Naive thymus-derived CD4-positive, alpha-beta T cell (primary cell): Measurements from ENCODE around the gene NUDT3. TPM values are rescaled to one million over a fixed set of nuclear protein-coding genes. Genes with fewer than 3 reads are reported as not detected.
A peak's percentile ranks its signal among the peaks of the same experiment; 100 is the strongest.
"Not testable (repeated sequence)": the region's sequence is repeated elsewhere in the genome, so short reads cannot be mapped to it uniquely, and the experiment has no call there.

Experiments
- ATAC-seq: fragments of 150-1000 bp; cut with Tn5 transposase; 2 replicates; pipeline ENCODE4 v1.10.0; 2021; ENCODE audit warnings: mild to moderate bottlenecking, moderate library complexity
- CTCF ChIA-PET: fragments of 350-600 bp; sonication (Branson Sonifier 250); formaldehyde crosslinking; loops from one replicate; lab custom pipeline; 2021; ENCODE audit warnings: antibody characterized with exemption; lab: Charles Lee
- POLR2A ChIA-PET: fragments of 350-600 bp; sonication (Branson Sonifier 250); formaldehyde crosslinking; loops from one replicate; lab custom pipeline; 2021; ENCODE audit warnings: antibody characterized with exemption, inconsistent platforms; lab: Charles Lee
- DNase-seq, 9 donors: peaks; one replicate each; pipeline versions ENCODE4 v3.0.0 to v3.0.0-alpha.2; 2020 to 2022; ENCODE audit warnings: mixed read lengths in 1 of 9
- H3K27ac ChIP-seq: one replicate; pipeline ENCODE4 v1.7.0; 2013; ENCODE audit warnings: mild to moderate bottlenecking, low read depth, low read length, moderate library complexity
- H3K27me3 ChIP-seq, 2 donors: one replicate each; pipeline ENCODE4 v1.7.0; 2013; ENCODE audit warnings: low read length in 2 of 2, mild to moderate bottlenecking in 2 of 2, moderate library complexity in 2 of 2; ENCODE audit not compliant: control insufficient read depth in 2 of 2, insufficient read depth in 2 of 2
- H3K36me3 ChIP-seq, 3 experiments: 1 replicate in 2 of 3; 2 replicates in 1 of 3; pipeline ENCODE4 v1.7.0; 2013; ENCODE audit warnings: low read length in 3 of 3, mild to moderate bottlenecking in 3 of 3, moderate library complexity in 1 of 3; ENCODE audit not compliant: insufficient read depth in 3 of 3, control insufficient read depth in 2 of 3
- H3K4me1 ChIP-seq, 2 donors: one replicate each; pipeline ENCODE4 v1.7.0; 2013; ENCODE audit warnings: low read length in 2 of 2, mild to moderate bottlenecking in 2 of 2, moderate library complexity in 1 of 2; ENCODE audit not compliant: control insufficient read depth in 2 of 2, insufficient read depth in 2 of 2
- H3K4me3 ChIP-seq: 2 replicates; pipeline ENCODE4 v1.7.0; 2013; ENCODE audit warnings: mild to moderate bottlenecking, low read length
- H3K9me3 ChIP-seq, 3 experiments: 1 replicate in 2 of 3; 2 replicates in 1 of 3; pipeline ENCODE4 v1.7.0; 2013; ENCODE audit warnings: low read length in 3 of 3; ENCODE audit not compliant: control insufficient read depth in 2 of 3
- H3K27ac Mint-ChIP-seq, 9 donors: one replicate each; pipeline ENCODE4 v1.8.0; 2020 to 2022; ENCODE audit warnings: mixed read lengths in 9 of 9, mild to moderate bottlenecking in 8 of 9, moderate library complexity in 5 of 9, inconsistent platforms in 2 of 9
- H3K27me3 Mint-ChIP-seq, 5 donors: one replicate each; pipeline ENCODE4 v1.8.0; 2021 to 2022; ENCODE audit warnings: mixed read lengths in 5 of 5, mild to moderate bottlenecking in 1 of 5
- H3K36me3 Mint-ChIP-seq, 5 donors: one replicate each; pipeline ENCODE4 v1.8.0; 2020 to 2022; ENCODE audit warnings: mixed read lengths in 5 of 5, mild to moderate bottlenecking in 3 of 5, inconsistent platforms in 1 of 5
- H3K4me1 Mint-ChIP-seq, 7 donors: one replicate each; pipeline ENCODE4 v1.8.0; 2020 to 2022; ENCODE audit warnings: mixed read lengths in 7 of 7, mild to moderate bottlenecking in 3 of 7, inconsistent platforms in 1 of 7
- H3K4me3 Mint-ChIP-seq, 10 donors: one replicate each; pipeline ENCODE4 v1.8.0; 2020 to 2022; ENCODE audit warnings: mild to moderate bottlenecking in 10 of 10, mixed read lengths in 10 of 10, moderate library complexity in 6 of 10, inconsistent platforms in 2 of 10
- H3K9me3 Mint-ChIP-seq, 11 donors: one replicate each; pipeline ENCODE4 v1.8.0; 2020 to 2022; ENCODE audit warnings: mixed read lengths in 11 of 11, mild to moderate bottlenecking in 4 of 11, inconsistent platforms in 1 of 11, moderate library complexity in 1 of 11
- intact Hi-C, 2 donors: fragments of 100-400 bp; cut with micrococcal nuclease; formaldehyde crosslinking; loops; one replicate each; pipeline ENCODE4 v1.15.1; 2023
- polyA plus RNA-seq, 2 donors: library from polyadenylated mRNA; unstranded; fragments of 300-500 nt; fragmentation: Illumina TruSeq; gene quantifications; one replicate each; pipeline ENCODE4 v1.2.3, GENCODE V29; 2021
- total RNA-seq, 6 experiments: library from RNA in 5 of 6; stranded (reverse) in 5 of 6; gene quantifications; 1 replicate in 5 of 6; 2 replicates in 1 of 6; pipeline ENCODE4 v1.2.3 and lab custom pipeline; 2021 to 2026

Gene NUDT3
- total and polyA plus RNA-seq, 7 experiments from 2014 or later: 10.4 to 29.7 (median 23.4) TPM

GRCh38 chr6:34360556-34360955 is 31.9 kb downstream of the NUDT3 start:
- peaks cover 29 to 58% (median 44%) of the 10 kb centered on the region in 7 donors for H3K4me1 Mint-ChIP-seq
- H3K36me3 Mint-ChIP-seq: peaks cover 0 to 4% (median 0%) of the 10 kb centered on the region in 5 donors

GRCh38 chr6:34359418-34360158 is 32.9 kb downstream of the NUDT3 start:
- H3K27me3 Mint-ChIP-seq: no peaks in the 10 kb centered on the region
- POLR2A ChIA-PET: no interaction called here
- H3K4me3 Mint-ChIP-seq: no peak overlapping the region
- no peaks in the 10 kb centered on the region for H3K9me3 ChIP-seq
- intact Hi-C loops: loop anchor here in 1 of 2 donors (10.0 kb wide), 1 partner anchor 45 kb away; no protein-coding TSS in a partner anchor
- peaks cover 29 to 53% (median 40%) of the 10 kb centered on the region in 7 donors for H3K4me1 Mint-ChIP-seq
- DNase-seq (no peak), ATAC-seq (no peak)
- H3K36me3 ChIP-seq: no peaks in the 10 kb centered on the region
- H3K4me3 ChIP-seq: no peak overlapping the region
- CTCF ChIA-PET: interaction anchor here (0.6 kb wide), 1 partner anchor 36 kb away, joined by 4 read pairs; no protein-coding TSS in a partner anchor
- no peaks in the 10 kb centered on the region for H3K9me3 Mint-ChIP-seq
- peak overlapping the region in 1 of 9 donors; percentile 17 for H3K27ac Mint-ChIP-seq
- H3K27me3 ChIP-seq: no peaks in the 10 kb centered on the region
- H3K36me3 Mint-ChIP-seq: peaks cover 0 to 4% (median 0%) of the 10 kb centered on the region in 5 donors
- H3K27ac ChIP-seq: no peak overlapping the region
- peaks cover 0 to 2% of the 10 kb centered on the region in 2 donors for H3K4me1 ChIP-seq

More at GRCh38 chr6:34360556-34360955, 31.9 kb downstream of the NUDT3 start:
- Mint-ChIP-seq H3K27ac (peak overlapping the region in 2 of 9 donors; percentile 11 to 13), H3K4me3 (no peak overlapping the region), H3K27me3 (no peaks in the 10 kb centered on the region), H3K9me3 (no peaks in the 10 kb centered on the region)
- DNase-seq (no peak), ATAC-seq (no peak)
- ChIA-PET POLR2A (no interaction called here), CTCF (interaction anchor here (0.7 kb wide), 1 partner anchor 22 kb away, joined by 3 read pairs; no protein-coding TSS in a partner anchor)
- Histone ChIP-seq H3K4me1 (peaks cover 0 to 2% of the 10 kb centered on the region in 2 donors), H3K27ac (no peak overlapping the region), H3K4me3 (no peak overlapping the region), H3K36me3 (no peaks in the 10 kb centered on the region), H3K9me3 (no peaks in the 10 kb centered on the region), H3K27me3 (no peaks in the 10 kb centered on the region)
- intact Hi-C loops: loop anchor here in 1 of 2 donors (10.0 kb wide), 1 partner anchor 46 kb away; no protein-coding TSS in a partner anchor

GRCh38 chr6:34358389-34358905 is 34.0 kb downstream of the NUDT3 start:
- no peak overlapping the region for H3K4me3 Mint-ChIP-seq
- POLR2A ChIA-PET: no interaction called here
- H3K27ac Mint-ChIP-seq: no peak overlapping the region

DNA sequence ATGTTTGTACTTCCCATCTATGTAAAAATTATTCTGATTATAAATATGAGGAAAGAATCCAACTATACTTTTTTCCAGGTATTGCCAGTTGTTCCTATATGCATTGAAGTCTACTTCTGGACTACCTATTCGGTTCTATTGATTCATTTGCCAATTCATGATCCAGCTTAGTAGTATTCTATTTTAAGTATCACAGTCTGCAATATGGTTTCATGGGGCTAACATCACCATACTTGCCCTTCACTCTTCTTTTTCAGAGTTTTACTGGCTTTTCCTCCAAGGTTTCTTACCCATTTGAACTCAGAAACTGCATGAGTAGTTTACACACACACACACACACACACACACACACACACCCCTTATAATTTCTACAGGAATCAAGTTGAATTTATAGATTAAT is 34.5 kb downstream of the NUDT3 start:
- Histone ChIP-seq H3K9me3 (no peaks in the 10 kb centered on the region), H3K27ac (no peak overlapping the region), H3K4me1 (peaks cover 0 to 2% of the 10 kb centered on the region in 2 donors), H3K4me3 (no peak overlapping the region), H3K27me3 (no peaks in the 10 kb centered on the region), H3K36me3 (no peaks in the 10 kb centered on the region)
- Mint-ChIP-seq H3K27ac (no peak overlapping the region), H3K36me3 (peaks cover 0 to 4% (median 0%) of the 10 kb centered on the region in 5 donors), H3K9me3 (no peaks in the 10 kb centered on the region), H3K4me3 (no peak overlapping the region), H3K4me1 (peaks cover 21 to 40% (median 31%) of the 10 kb centered on the region in 7 donors), H3K27me3 (no peaks in the 10 kb centered on the region)
- ChIA-PET CTCF (no interaction called here), POLR2A (no interaction called here)
- DNase-seq: no peak
- intact Hi-C loops: no loop called here
- no peak for ATAC-seq

More at GRCh38 chr6:34358389-34358905, 34.0 kb downstream of the NUDT3 start:
- CTCF ChIA-PET: no interaction called here
- Mint-ChIP-seq H3K9me3 (no peaks in the 10 kb centered on the region), H3K27me3 (no peaks in the 10 kb centered on the region), H3K4me1 (peaks cover 24 to 42% (median 31%) of the 10 kb centered on the region in 7 donors), H3K36me3 (peaks cover 0 to 4% (median 0%) of the 10 kb centered on the region in 5 donors)
- Histone ChIP-seq H3K4me3 (no peak overlapping the region), H3K4me1 (peaks cover 0 to 2% of the 10 kb centered on the region in 2 donors), H3K27me3 (no peaks in the 10 kb centered on the region), H3K9me3 (no peaks in the 10 kb centered on the region), H3K27ac (no peak overlapping the region), H3K36me3 (no peaks in the 10 kb centered on the region)
- ATAC-seq (no peak), DNase-seq (no peak)
- intact Hi-C loops: no loop called here

DNA sequence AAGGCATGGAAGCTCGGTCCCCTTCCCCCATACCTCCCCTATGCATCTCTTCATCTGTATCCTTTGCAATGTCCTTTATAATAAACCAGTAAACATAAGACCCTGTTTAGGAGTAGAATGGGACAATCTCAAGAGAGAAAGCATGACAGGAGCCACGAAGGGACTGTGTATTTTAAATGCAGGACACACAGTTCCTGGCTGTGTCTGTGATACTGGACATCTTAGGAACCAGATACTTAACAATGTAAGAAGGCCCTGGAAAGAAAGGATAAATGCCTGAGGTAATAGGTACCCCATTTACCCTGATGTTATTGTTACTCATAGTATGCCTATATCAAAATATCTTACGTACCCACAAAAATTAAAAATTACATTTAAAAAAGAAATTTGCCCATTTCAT is 36.6 kb downstream of the NUDT3 start:
- H3K27me3 ChIP-seq: no peaks in the 10 kb centered on the region
- no peaks in the 10 kb centered on the region for H3K36me3 ChIP-seq
- Mint-ChIP-seq H3K36me3 (peaks cover 0 to 4% (median 0%) of the 10 kb centered on the region in 5 donors), H3K4me3 (no peak overlapping the region), H3K27ac (no peak overlapping the region), H3K9me3 (no peaks in the 10 kb centered on the region), H3K27me3 (no peaks in the 10 kb centered on the region), H3K4me1 (peaks cover 10 to 32% (median 18%) of the 10 kb centered on the region in 7 donors)
- H3K9me3 ChIP-seq: no peaks in the 10 kb centered on the region
- ChIA-PET CTCF (interaction anchor here (0.7 kb wide), 1 partner anchor 36 kb away, joined by 4 read pairs; the partner anchor contains the start of gene NUDT3), POLR2A (interaction anchor here (0.6 kb wide), 1 partner anchor 617 kb away, joined by 9 read pairs; no protein-coding TSS in a partner anchor)
- DNase-seq: no peak
- H3K4me3 ChIP-seq: no peak overlapping the region
- H3K4me1 ChIP-seq: no peaks in the 10 kb centered on the region
- ATAC-seq: no peak
- intact Hi-C loops: no loop called here
- no peak overlapping the region for H3K27ac ChIP-seq

DNA sequence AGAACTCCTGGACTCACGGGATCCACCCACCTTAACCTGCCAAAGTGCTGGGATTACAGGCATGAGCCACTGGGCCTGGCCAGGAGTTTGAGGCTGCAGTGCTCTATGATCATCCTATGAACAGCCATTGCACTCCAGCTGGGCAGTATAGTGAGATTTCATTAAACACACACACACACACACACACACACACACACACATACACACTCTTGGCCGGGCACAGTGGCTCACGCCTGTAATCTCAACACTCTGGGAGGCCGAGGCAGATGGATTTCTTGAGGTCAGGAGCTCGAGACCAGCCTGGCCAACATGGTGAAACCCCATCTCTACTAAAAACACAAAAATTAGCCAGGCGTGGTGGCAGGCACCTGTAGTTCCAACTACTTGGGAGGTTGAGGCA is 38.2 kb downstream of the NUDT3 start:
- H3K36me3 Mint-ChIP-seq, H3K9me3 Mint-ChIP-seq, H3K4me3 ChIP-seq, H3K27ac Mint-ChIP-seq, H3K36me3 ChIP-seq, H3K27me3 ChIP-seq, CTCF ChIA-PET, POLR2A ChIA-PET, DNase-seq, H3K4me1 ChIP-seq, H3K27ac ChIP-seq, intact Hi-C loops, H3K27me3 Mint-ChIP-seq, ATAC-seq, H3K9me3 ChIP-seq: not testable (repeated sequence)
- Mint-ChIP-seq H3K4me3 (peak overlapping the region in 1 of 10 donors; percentile 37), H3K4me1 (peaks cover 0 to 26% (median 10%) of the 10 kb centered on the region in 7 donors)
